HG03025 (cell line): ENCODE measurements around the gene DOCK4.

Experiments
- ATAC-seq: cut with Tn5 transposase; IDR thresholded peaks from one replicate; pipeline ENCODE4 v1.9.1; 2021; ENCODE audit warnings: mild to moderate bottlenecking, moderate library complexity; ENCODE audit not compliant: unreplicated experiment, low FRiP score

Gene DOCK4

GRCh38 chr7:111756687-111757178, 449.5 kb downstream of the DOCK4 start:
- no peak for ATAC-seq

GRCh38 chr7:111755383-111755782, 450.8 kb downstream of the DOCK4 start:
- ATAC-seq = no peak

- ATAC-seq = no peak
Observed at GRCh38 chr7:111753968-111754367, 452.2 kb downstream of the DOCK4 start.

- ATAC-seq = no peak
Observed at GRCh38 chr7:111752022-111752582, 454.1 kb downstream of the DOCK4 start.

GRCh38 chr7:111750878-111751277, 455.3 kb downstream of the DOCK4 start:
- no peak for ATAC-seq

- no peak for ATAC-seq
Observed at GRCh38 chr7:111750228-111750627, 456.0 kb downstream of the DOCK4 start.

GRCh38 chr7:111749625-111750024, 456.6 kb downstream of the DOCK4 start:
- no peak for ATAC-seq

GRCh38 chr7:111747718-111748117, 458.5 kb downstream of the DOCK4 start:
- ATAC-seq = no peak

- ATAC-seq = no peak
Observed at GRCh38 chr7:111746950-111747349, 459.2 kb downstream of the DOCK4 start.

- ATAC-seq = no peak
Observed at GRCh38 chr7:111744501-111745155, 461.6 kb downstream of the DOCK4 start.

- no peak for ATAC-seq
Observed at GRCh38 chr7:111743244-111743847, 462.9 kb downstream of the DOCK4 start.

- ATAC-seq = peak; percentile 95
Observed at GRCh38 chr7:111741811-111742240, 464.4 kb downstream of the DOCK4 start.

GRCh38 chr7:111740942-111741341, 465.3 kb downstream of the DOCK4 start:
- ATAC-seq = no peak

GRCh38 chr7:111736552-111736874, 469.7 kb downstream of the DOCK4 start:
- ATAC-seq = no peak

GRCh38 chr7:111735661-111736551, 470.3 kb downstream of the DOCK4 start:
- ATAC-seq = peak; percentile 67

GRCh38 chr7:111734954-111735660, 471.1 kb downstream of the DOCK4 start:
- no peak for ATAC-seq

GRCh38 chr7:111732923-111733322, 473.3 kb downstream of the DOCK4 start:
- no peak for ATAC-seq

GRCh38 chr7:111730476-111731300, 475.5 kb downstream of the DOCK4 start:
- ATAC-seq = peak; percentile 67

- ATAC-seq = no peak
Observed at GRCh38 chr7:111730057-111730456, 476.1 kb downstream of the DOCK4 start.

- no peak for ATAC-seq
Observed at GRCh38 chr7:111729483-111729882, 476.7 kb downstream of the DOCK4 start.
